Smooth muscle cell (in vitro differentiated cells): ENCODE results near the gene BCAR1. TPM values are rescaled to one million over a fixed set of nuclear protein-coding genes. Genes with fewer than 3 reads are reported as not detected.

ENCODE experiments used
- DNase-seq: peaks from one replicate; lab custom pipeline; 2025; ENCODE audit not compliant: unreplicated experiment; lab: John Stamatoyannopoulos, UW
- H2AFZ ChIP-seq: fragments of 200-600 bp; sonication (generic); 2 replicates; pipeline ENCODE4 v1.6.0; 2016; ENCODE audit warnings: antibody characterized with exemption, low read depth, mild to moderate bottlenecking
- H3F3A ChIP-seq: fragments of 200-600 bp; sonication (generic); 2 replicates; pipeline ENCODE4 v1.6.0; 2017; ENCODE audit warnings: antibody characterized with exemption, low read depth
- H3K27ac ChIP-seq: fragments of 200-600 bp; sonication (generic); 2 replicates; pipeline ENCODE4 v1.5.1; 2016; ENCODE audit warnings: low read depth, mild to moderate bottlenecking
- H3K27me3 ChIP-seq: fragments of 200-600 bp; sonication (generic); 2 replicates; pipeline ENCODE4 v1.6.1; 2016; ENCODE audit warnings: low read depth, mild to moderate bottlenecking
- H3K36me3 ChIP-seq: fragments of 200-600 bp; sonication (generic); 2 replicates; pipeline ENCODE4 v1.5.1; 2016; ENCODE audit warnings: low read depth
- H3K4me1 ChIP-seq: fragments of 200-600 bp; sonication (generic); 2 replicates; pipeline ENCODE4 v1.5.1; 2016; ENCODE audit warnings: low read depth
- H3K4me2 ChIP-seq: fragments of 200-600 bp; sonication (generic); 2 replicates; pipeline ENCODE4 v1.6.0; 2016; ENCODE audit warnings: mild to moderate bottlenecking
- H3K4me3 ChIP-seq: fragments of 200-600 bp; sonication (generic); 2 replicates; pipeline ENCODE4 v1.5.1; 2016; ENCODE audit warnings: mild to moderate bottlenecking
- H3K79me2 ChIP-seq: fragments of 200-600 bp; sonication (generic); 2 replicates; pipeline ENCODE4 v1.6.0; 2016; ENCODE audit warnings: low read depth, mild to moderate bottlenecking
- H3K9ac ChIP-seq: fragments of 200-600 bp; sonication (generic); 2 replicates; pipeline ENCODE4 v1.6.0; 2016; ENCODE audit warnings: low read depth
- H3K9me3 ChIP-seq: fragments of 200-600 bp; sonication (generic); replicated peaks from 2 replicates; pipeline ENCODE4 v1.5.1; 2016; ENCODE audit warnings: low read depth
- H4K20me1 ChIP-seq: fragments of 200-600 bp; sonication (generic); 2 replicates; pipeline ENCODE4 v1.6.0; 2016; ENCODE audit warnings: low read depth
- CTCF ChIP-seq: fragments of 200-600 bp; sonication (generic); IDR thresholded peaks from 2 replicates; pipeline ENCODE4 v1.5.1; 2017; ENCODE audit warnings: borderline replicate concordance, mild to moderate bottlenecking, antibody characterized with exemption; ENCODE audit not compliant: insufficient read depth, poor library complexity, severe bottlenecking
- whole genome bisulfite sequencing: methylation state at CpG from one replicate; pipeline ENCODE4 v1.1.7; 2016; ENCODE audit warnings: low lambda C conversion rate; 5-methylcytosine and 5-hydroxymethylcytosine counted together
- polyA plus RNA-seq: library from polyadenylated mRNA; unstranded; fragments of >200 nt; fragmentation: Nextera tagmentation; extraction: Ambion mirVana; gene quantifications from 2 replicates; pipeline ENCODE4 v1.2.1, GENCODE V29; 2016
- total RNA-seq: library from RNA; depleted of rRNA; stranded (reverse); fragments of >200 nt; gene quantifications from 2 replicates; pipeline ENCODE4 v1.2.3, GENCODE V29; 2014

The BCAR1 gene
- total and polyA plus RNA-seq, 2 experiments from 2014 or later, result 49.4 to 117 TPM

- Histone ChIP-seq H3K9ac (no peak overlapping the region), H3K36me3 (no peaks in the 10 kb centered on the region), H3K4me2 (no peak overlapping the region), H3K79me2 (no peaks in the 10 kb centered on the region), H3K4me1 (peaks cover 4% of the 10 kb centered on the region), H3K9me3 (no peaks in the 10 kb centered on the region), H4K20me1 (no peaks in the 10 kb centered on the region), H2AFZ (no peak overlapping the region), H3K27ac (no peak overlapping the region), H3F3A (peaks cover 7% of the 10 kb centered on the region), H3K4me3 (no peak overlapping the region), H3K27me3 (no peaks in the 10 kb centered on the region)
- DNase-seq, result no peak
- no peak for TF ChIP-seq CTCF
Observed at GRCh38 chr16:75289189-75289588, 37.8 kb upstream of the BCAR1 start.

- Histone ChIP-seq H3K4me3 (no peak overlapping the region), H3K9ac (no peak overlapping the region), H2AFZ (no peak overlapping the region), H3F3A (peaks cover 7% of the 10 kb centered on the region), H4K20me1 (no peaks in the 10 kb centered on the region), H3K4me2 (no peak overlapping the region), H3K27ac (no peak overlapping the region), H3K36me3 (no peaks in the 10 kb centered on the region), H3K9me3 (no peaks in the 10 kb centered on the region), H3K27me3 (no peaks in the 10 kb centered on the region), H3K79me2 (no peaks in the 10 kb centered on the region), H3K4me1 (peaks cover 4% of the 10 kb centered on the region)
- WGBS, result 94% methylated on average over 10 of the region's 10 CpGs
- DNase-seq, result no peak
- no peak for TF ChIP-seq CTCF
Observed at GRCh38 chr16:75288596-75289120, 37.2 kb upstream of the BCAR1 start.

GRCh38 chr16:75288181-75288580, 36.8 kb upstream of the BCAR1 start:
- Histone ChIP-seq H3K4me3 (no peak overlapping the region), H3K9me3 (no peaks in the 10 kb centered on the region), H3K27me3 (no peaks in the 10 kb centered on the region), H3K4me1 (peaks cover 2% of the 10 kb centered on the region), H3K79me2 (no peaks in the 10 kb centered on the region), H3K4me2 (no peak overlapping the region), H4K20me1 (no peaks in the 10 kb centered on the region), H3K36me3 (no peaks in the 10 kb centered on the region), H3K9ac (no peak overlapping the region), H3K27ac (no peak overlapping the region), H2AFZ (no peak overlapping the region), H3F3A (peaks cover 3% of the 10 kb centered on the region)
- 95% methylated on average over 7 of the region's 7 CpGs for WGBS
- no peak for DNase-seq
- TF ChIP-seq CTCF, result no peak

GRCh38 chr16:75287708-75288107, 36.3 kb upstream of the BCAR1 start:
- Histone ChIP-seq H2AFZ (no peak overlapping the region), H3K79me2 (no peaks in the 10 kb centered on the region), H3K27me3 (no peaks in the 10 kb centered on the region), H4K20me1 (no peaks in the 10 kb centered on the region), H3K36me3 (no peaks in the 10 kb centered on the region), H3K4me1 (no peaks in the 10 kb centered on the region), H3K4me3 (no peak overlapping the region), H3F3A (no peaks in the 10 kb centered on the region), H3K9ac (no peak overlapping the region), H3K9me3 (no peaks in the 10 kb centered on the region), H3K4me2 (no peak overlapping the region), H3K27ac (no peak overlapping the region)
- 90% methylated on average over 5 of the region's 5 CpGs for WGBS
- no peak for TF ChIP-seq CTCF
- DNase-seq, result no peak
